Left lung (tissue), 10 donors: ENCODE data around the gene DLGAP1. TPM values are rescaled to one million over a fixed set of nuclear protein-coding genes. Genes with fewer than 3 reads are reported as not detected.
A peak's percentile ranks its signal among the peaks of the same experiment; 100 is the strongest.

ENCODE experiments used
- ATAC-seq: fragments of 200-7000 bp; cut with Tn5 transposase; one replicate; pipeline ENCODE4 v1.9.1; 2020; ENCODE audit warnings: moderate library complexity
- DNase-seq, 4 donors: peaks; one replicate each; pipeline ENCODE4 v3.0.0-alpha.2; 2013 to 2020
- H3K27ac ChIP-seq, 2 donors: fragments of 200-600 bp; sonication (generic) in 1 of 2; one replicate each; pipeline versions ENCODE4 v1.5.0 to v1.8.0; 2020 to 2021
- H3K27me3 ChIP-seq, 2 donors: fragments of 200-600 bp; sonication (generic) in 1 of 2; one replicate each; pipeline versions ENCODE4 v1.5.0 to v1.8.0; 2020 to 2021
- H3K36me3 ChIP-seq, 2 donors: fragments of 200-600 bp; sonication (generic) in 1 of 2; one replicate each; pipeline versions ENCODE4 v1.5.0 to v1.8.0; 2020 to 2021
- H3K4me1 ChIP-seq, 2 donors: fragments of 200-600 bp; one replicate each; pipeline ENCODE4 v1.8.0; 2021
- H3K4me3 ChIP-seq, 2 donors: fragments of 200-600 bp; sonication (generic) in 1 of 2; one replicate each; pipeline versions ENCODE4 v1.5.0 to v1.8.0; 2020 to 2021; ENCODE audit warnings: mild to moderate bottlenecking in 1 of 2
- H3K9me3 ChIP-seq, 2 donors: fragments of 200-600 bp; sonication (generic) in 1 of 2; one replicate each; pipeline versions ENCODE4 v1.5.0 to v1.8.0; 2020 to 2021
- CTCF ChIP-seq, 2 donors: fragments of 200-600 bp; sonication (generic) in 1 of 2; IDR thresholded peaks; one replicate each; pipeline versions ENCODE4 v1.5.0 to v1.8.0; 2021; ENCODE audit warnings: antibody characterized with exemption in 2 of 2
- intact Hi-C, 2 donors: fragments of 100-400 bp; cut with DNase I; formaldehyde crosslinking; loops; one replicate each; pipeline versions ENCODE4 v1.11.2 to v1.14.2; 2022
- polyA plus RNA-seq, 6 donors: library from polyadenylated mRNA; unstranded; fragments of 120-200 nt; gene quantifications; one replicate each; pipeline ENCODE4 v1.2.1, GENCODE V29; 2013; ENCODE audit not compliant: insufficient read length in 6 of 6
- total RNA-seq, 2 donors: library from RNA; stranded (reverse); fragmentation: NEBNext Ultra II Directional; extraction: Animal tissue kit (Norgen Biotek cat#: 25700); gene quantifications; one replicate each; pipeline ENCODE4 v1.2.1, GENCODE V29; 2021
- donor health status: DM: no; HTN: yes; CAD: no.
- donor health status: DM: no; HTN: no; CAD: no.

DLGAP1 gene
- total and polyA plus RNA-seq, 8 donors = 1.6 to 4.0 (median 2.1) TPM

GRCh38 chr18:3590096-3590630 lies 864.9 kb downstream of the DLGAP1 start:
- H3K4me1 ChIP-seq = peaks cover 18 to 30% of the 10 kb centered on the region in 2 donors
- no peak for ATAC-seq
- H3K27me3 ChIP-seq = no peaks in the 10 kb centered on the region
- intact Hi-C loops = loop anchor here in 1 of 2 donors (5.0 to 10.0 kb wide), 2 partner anchors 138 to 305 kb away; partner anchors contain the start of gene TGIF1
- no peak for TF ChIP-seq CTCF (IDR thresholded peaks at IDR 0.05)
- H3K9me3 ChIP-seq = no peaks in the 10 kb centered on the region
- no peak overlapping the region for H3K27ac ChIP-seq
- H3K36me3 ChIP-seq = no peaks in the 10 kb centered on the region
- H3K4me3 ChIP-seq = no peak overlapping the region
- peak in 1 of 4 donors; percentile 26 for DNase-seq

GRCh38 chr18:3585656-3586509 lies 869.2 kb downstream of the DLGAP1 start:
- peak; percentile 64 to 68 for TF ChIP-seq CTCF (IDR thresholded peaks at IDR 0.05)
- no peaks in the 10 kb centered on the region for H3K9me3 ChIP-seq
- no peaks in the 10 kb centered on the region for H3K27me3 ChIP-seq
- intact Hi-C loops = loop anchor here in 1 of 2 donors (5.0 kb wide), 1 partner anchor 81 kb away; no protein-coding TSS in a partner anchor
- no peak overlapping the region for H3K27ac ChIP-seq
- H3K4me1 ChIP-seq = peaks cover 0 to 12% of the 10 kb centered on the region in 2 donors
- DNase-seq (peak; percentile 54 to 88 (median 80)), ATAC-seq (peak; percentile 98)
- H3K36me3 ChIP-seq = no peaks in the 10 kb centered on the region
- H3K4me3 ChIP-seq = no peak overlapping the region

- H3K4me3 ChIP-seq = no peak overlapping the region
- intact Hi-C loops = loop anchor here in 1 of 2 donors (5.0 kb wide), 1 partner anchor 82 kb away; no protein-coding TSS in a partner anchor
- no peak for ATAC-seq
Observed at GRCh38 chr18:3584897-3585460, 870.1 kb downstream of the DLGAP1 start.

DNA sequence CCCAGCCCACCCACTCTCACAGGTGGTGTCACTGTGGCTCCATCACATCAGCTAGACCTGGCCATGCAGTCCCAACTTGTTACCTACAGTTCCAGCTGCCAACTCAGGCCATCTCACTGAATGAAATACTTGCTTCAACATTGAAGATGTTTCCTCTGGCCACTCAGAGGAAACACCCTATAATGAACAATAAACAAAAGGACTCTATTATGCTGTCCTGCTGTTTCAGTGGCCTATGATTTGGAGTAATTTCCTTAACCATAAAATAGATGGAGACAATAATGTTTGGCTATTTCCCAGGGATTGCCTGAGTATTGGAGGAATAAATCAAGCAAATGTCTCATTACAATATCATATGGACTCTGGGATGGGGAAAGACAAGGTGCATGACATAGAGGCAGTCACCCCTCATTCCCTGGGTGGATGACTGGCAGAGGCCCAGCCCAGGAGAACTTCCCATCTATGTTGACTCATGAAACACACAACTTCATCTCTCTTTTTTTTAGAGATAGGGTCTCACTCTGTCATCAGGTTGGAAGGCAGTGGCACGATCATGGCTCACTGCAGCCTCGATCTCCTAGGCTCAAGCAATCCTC lies 870.7 kb downstream of the DLGAP1 start:
- DNase-seq (no peak), ATAC-seq (no peak)
- Histone ChIP-seq H3K4me1 (peaks cover 0 to 12% of the 10 kb centered on the region in 2 donors), H3K36me3 (no peaks in the 10 kb centered on the region), H3K27ac (no peak overlapping the region), H3K9me3 (no peaks in the 10 kb centered on the region), H3K27me3 (no peaks in the 10 kb centered on the region), H3K4me3 (no peak overlapping the region)
- TF ChIP-seq CTCF (IDR thresholded peaks at IDR 0.05) = no peak
- intact Hi-C loops = no loop called here

More at GRCh38 chr18:3584897-3585460, 870.1 kb downstream of the DLGAP1 start:
- H3K9me3 ChIP-seq = no peaks in the 10 kb centered on the region
- no peak for DNase-seq
- peaks cover 0 to 12% of the 10 kb centered on the region in 2 donors for H3K4me1 ChIP-seq
- no peak overlapping the region for H3K27ac ChIP-seq
- H3K27me3 ChIP-seq = no peaks in the 10 kb centered on the region
- H3K36me3 ChIP-seq = no peaks in the 10 kb centered on the region
- no peak for TF ChIP-seq CTCF (IDR thresholded peaks at IDR 0.05)
